ENCODE measurements around the gene COL5A2. TPM values are rescaled to one million over a fixed set of nuclear protein-coding genes. Genes with fewer than 3 reads are reported as not detected.

COL5A2 gene
- total RNA-seq, 3 donors from 2014 or later = 4.5 to 58.5 (median 31.8) TPM

DNA sequence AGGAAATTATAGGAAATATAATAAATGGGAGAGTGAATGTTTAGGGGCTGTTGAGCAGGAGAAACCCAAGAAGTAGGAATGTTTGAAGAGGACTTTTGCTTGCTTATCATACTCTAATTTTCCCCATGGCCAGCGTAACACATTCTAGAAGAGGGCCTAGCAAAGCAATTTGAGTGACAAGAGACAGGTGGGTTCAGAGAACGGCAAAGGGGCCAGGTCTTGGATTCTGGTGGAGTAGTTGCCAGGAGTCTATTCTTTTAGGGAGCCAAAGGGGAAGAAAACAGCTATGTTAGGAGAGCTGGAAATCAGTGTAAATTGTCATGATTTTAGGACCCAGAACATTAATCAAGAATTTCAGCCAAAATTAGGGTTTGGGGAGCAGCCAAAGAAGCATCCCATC is 96.5 kb downstream of the COL5A2 start:
- H3K9me3 ChIP-seq = no peaks in the 10 kb centered on the region
- no peak for TF ChIP-seq CTCF (IDR thresholded peaks at IDR 0.05)
- no peak overlapping the region for H3K4me3 ChIP-seq
- ATAC-seq (no peak), DNase-seq (no peak)
- H3K4me1 ChIP-seq (ENCODE audit: low read depth) = no peaks in the 10 kb centered on the region
- intact Hi-C loops (cut with DNase I, micrococcal nuclease) = no loop called here
- no peaks in the 10 kb centered on the region for H3K36me3 ChIP-seq (ENCODE audit: low read depth)

- H3K9me3 ChIP-seq = no peaks in the 10 kb centered on the region
- intact Hi-C loops (cut with DNase I, micrococcal nuclease) = no loop called here
- DNase-seq = peak in 1 of 3 donors; percentile 51
- no peak overlapping the region for H3K4me3 ChIP-seq
- no peak for ATAC-seq
- no peaks in the 10 kb centered on the region for H3K4me1 ChIP-seq (ENCODE audit: low read depth)
- no peaks in the 10 kb centered on the region for H3K36me3 ChIP-seq (ENCODE audit: low read depth)
- TF ChIP-seq CTCF (IDR thresholded peaks at IDR 0.05) = no peak
Observed at GRCh38 chr2:189082376-189082975, 97.1 kb downstream of the COL5A2 start.

- DNase-seq = peak in 1 of 3 donors; percentile 6
- no peak for ATAC-seq
- no peaks in the 10 kb centered on the region for H3K9me3 ChIP-seq
- H3K36me3 ChIP-seq (ENCODE audit: low read depth) = no peaks in the 10 kb centered on the region
- intact Hi-C loops (cut with DNase I, micrococcal nuclease) = no loop called here
- H3K4me3 ChIP-seq = no peak overlapping the region
- no peaks in the 10 kb centered on the region for H3K4me1 ChIP-seq (ENCODE audit: low read depth)
- no peak for TF ChIP-seq CTCF (IDR thresholded peaks at IDR 0.05)
Observed at GRCh38 chr2:189076572-189076971, 103.0 kb downstream of the COL5A2 start.

- Histone ChIP-seq H3K4me3 (no peak overlapping the region), H3K4me1 (ENCODE audit: low read depth) (no peaks in the 10 kb centered on the region), H3K36me3 (ENCODE audit: low read depth) (no peaks in the 10 kb centered on the region), H3K9me3 (no peaks in the 10 kb centered on the region)
- DNase-seq (no peak), ATAC-seq (no peak)
- TF ChIP-seq CTCF (IDR thresholded peaks at IDR 0.05) = no peak
- intact Hi-C loops (cut with DNase I, micrococcal nuclease) = no loop called here
Observed at GRCh38 chr2:189076120-189076519, 103.4 kb downstream of the COL5A2 start.

DNA sequence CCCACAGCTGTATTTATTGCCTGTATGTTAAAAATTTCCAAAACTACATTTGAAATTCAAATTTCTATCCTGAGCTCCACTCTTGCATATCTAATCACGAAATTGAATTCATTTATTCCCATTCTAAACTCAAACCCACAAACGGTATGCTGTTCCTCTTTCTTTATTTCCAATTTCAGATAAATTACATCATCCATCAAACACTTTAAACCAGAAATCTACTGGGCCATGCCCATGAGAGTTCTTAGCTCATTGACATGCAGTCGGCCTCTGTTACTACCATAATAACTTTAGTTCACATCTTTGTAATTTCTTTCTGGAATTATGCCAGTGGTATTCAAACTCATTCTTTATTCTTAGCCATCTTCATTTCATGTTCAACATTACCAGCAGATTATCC is 105.1 kb downstream of the COL5A2 start:
- intact Hi-C loops (cut with DNase I, micrococcal nuclease) = no loop called here
- Histone ChIP-seq H3K9me3 (no peaks in the 10 kb centered on the region), H3K4me3 (no peak overlapping the region), H3K36me3 (ENCODE audit: low read depth) (no peaks in the 10 kb centered on the region), H3K4me1 (ENCODE audit: low read depth) (no peaks in the 10 kb centered on the region)
- DNase-seq (no peak), ATAC-seq (no peak)
- no peak for TF ChIP-seq CTCF (IDR thresholded peaks at IDR 0.05)

DNA sequence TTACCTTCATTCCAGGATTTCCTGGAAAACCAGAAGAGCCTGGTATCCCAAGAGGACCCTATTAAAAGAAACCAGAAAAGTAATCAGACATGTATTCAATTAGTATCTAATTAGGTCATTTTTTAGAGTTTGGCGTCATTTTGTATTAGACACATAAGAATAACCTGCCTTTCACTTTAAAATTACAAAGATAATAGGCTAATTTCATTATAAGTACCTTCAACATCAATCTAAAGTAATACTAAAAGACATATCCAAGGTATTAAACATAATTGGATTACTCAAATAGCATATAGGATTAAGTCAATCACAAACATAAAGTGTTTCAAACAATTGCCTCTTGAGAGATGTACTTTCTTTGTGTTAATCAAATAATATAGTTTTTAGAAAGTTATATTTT is 107.5 kb downstream of the COL5A2 start:
- Histone ChIP-seq H3K36me3 (ENCODE audit: low read depth) (no peaks in the 10 kb centered on the region), H3K4me1 (ENCODE audit: low read depth) (no peaks in the 10 kb centered on the region), H3K4me3 (no peak overlapping the region), H3K9me3 (no peaks in the 10 kb centered on the region)
- intact Hi-C loops (cut with DNase I, micrococcal nuclease) = no loop called here
- no peak for TF ChIP-seq CTCF (IDR thresholded peaks at IDR 0.05)
- ATAC-seq (no peak), DNase-seq (no peak)

Data from mucosa of descending colon (tissue), 3 donors.